Naive thymus-derived CD8-positive, alpha-beta T cell (primary cell): ENCODE measurements around the gene ATAD2B. TPM values are rescaled to one million over a fixed set of nuclear protein-coding genes. Genes with fewer than 3 reads are reported as not detected.

Source experiments
- ATAC-seq, 2 donors: fragments of 150-1000 bp; cut with Tn5 transposase in 1 of 2; sonication (Bioruptor Pico), chemical (Tn5 transposase) in 1 of 2; 1 replicate in 1 of 2; 2 replicates in 1 of 2; pipeline ENCODE4 v1.10.0; 2021; ENCODE audit warnings: mild to moderate bottlenecking in 2 of 2, moderate library complexity in 2 of 2
- POLR2A ChIA-PET: fragments of 350-600 bp; sonication (Branson Sonifier 250); formaldehyde crosslinking; loops from one replicate; lab custom pipeline; 2021; ENCODE audit warnings: antibody characterized with exemption; lab: Charles Lee
- DNase-seq, 10 donors: peaks; one replicate each; pipeline versions ENCODE4 v3.0.0 to v3.0.0-alpha.2; 2020 to 2022
- H3K27ac Mint-ChIP-seq, 10 donors: one replicate each; pipeline ENCODE4 v1.8.0; 2020 to 2022; ENCODE audit warnings: mild to moderate bottlenecking in 10 of 10, mixed read lengths in 10 of 10, moderate library complexity in 4 of 10, inconsistent platforms in 1 of 10
- H3K27me3 Mint-ChIP-seq, 5 donors: one replicate each; pipeline ENCODE4 v1.8.0; 2021 to 2022; ENCODE audit warnings: mixed read lengths in 5 of 5
- H3K36me3 Mint-ChIP-seq, 3 donors: one replicate each; pipeline ENCODE4 v1.8.0; 2020 to 2022; ENCODE audit warnings: mixed read lengths in 3 of 3, mild to moderate bottlenecking in 2 of 3, inconsistent platforms in 1 of 3
- H3K4me1 Mint-ChIP-seq, 4 donors: one replicate each; pipeline ENCODE4 v1.8.0; 2021 to 2022; ENCODE audit warnings: mixed read lengths in 4 of 4
- H3K4me3 Mint-ChIP-seq, 10 donors: one replicate each; pipeline ENCODE4 v1.8.0; 2020 to 2022; ENCODE audit warnings: mild to moderate bottlenecking in 10 of 10, mixed read lengths in 10 of 10, moderate library complexity in 6 of 10, inconsistent platforms in 1 of 10
- H3K9me3 Mint-ChIP-seq, 9 donors: one replicate each; pipeline ENCODE4 v1.8.0; 2020 to 2022; ENCODE audit warnings: mixed read lengths in 9 of 9, mild to moderate bottlenecking in 3 of 9, inconsistent platforms in 1 of 9, moderate library complexity in 1 of 9
- polyA plus RNA-seq, 3 donors: library from polyadenylated mRNA; unstranded; fragments of 300-500 nt; fragmentation: Illumina TruSeq; gene quantifications; one replicate each; pipeline ENCODE4 v1.2.3, GENCODE V29; 2021
- total RNA-seq, 8 experiments: library from RNA in 2 of 8; stranded (reverse) in 2 of 8; gene quantifications; one replicate each; pipeline ENCODE4 v1.2.3 and lab custom pipeline; 2021 to 2026

Gene ATAD2B
- total and polyA plus RNA-seq, 5 experiments from 2014 or later: 7.2 to 41.4 (median 11.4) TPM

- DNase-seq (no peak), ATAC-seq (no peak)
- no peaks in the 10 kb centered on the region for H3K9me3 Mint-ChIP-seq
- H3K4me3 Mint-ChIP-seq: no peak overlapping the region
- peak overlapping the region in 3 of 10 donors; percentile 3 to 7 (median 6) for H3K27ac Mint-ChIP-seq
- H3K36me3 Mint-ChIP-seq: peaks cover 0 to 59% (median 11%) of the 10 kb centered on the region in 3 donors
- H3K4me1 Mint-ChIP-seq: peaks cover 0 to 8% (median 6%) of the 10 kb centered on the region in 4 donors
- no peaks in the 10 kb centered on the region for H3K27me3 Mint-ChIP-seq
- POLR2A ChIA-PET: no interaction called here
These were observed 76.2 kb downstream of the ATAD2B start for GRCh38 chr2:23850564-23851256.

GRCh38 chr2:23844905-23845304, 82.0 kb downstream of the ATAD2B start:
- POLR2A ChIA-PET: no interaction called here
- Mint-ChIP-seq H3K4me3 (no peak overlapping the region), H3K27ac (no peak overlapping the region), H3K27me3 (no peaks in the 10 kb centered on the region), H3K9me3 (peaks cover 0 to 7% (median 4%) of the 10 kb centered on the region in 9 donors), H3K4me1 (peaks cover 4 to 13% (median 8%) of the 10 kb centered on the region in 4 donors), H3K36me3 (peaks cover 14 to 53% (median 33%) of the 10 kb centered on the region in 3 donors)
- DNase-seq (no peak), ATAC-seq (no peak)

- H3K4me3 Mint-ChIP-seq: no peak overlapping the region
- peak overlapping the region in 2 of 10 donors; percentile 15 to 29 for H3K27ac Mint-ChIP-seq
- H3K4me1 Mint-ChIP-seq: peaks cover 4 to 13% (median 8%) of the 10 kb centered on the region in 4 donors
- POLR2A ChIA-PET: no interaction called here
- no peak for DNase-seq
- peaks cover 14 to 54% (median 36%) of the 10 kb centered on the region in 3 donors for H3K36me3 Mint-ChIP-seq
- no peaks in the 10 kb centered on the region for H3K27me3 Mint-ChIP-seq
- peaks cover 0 to 7% (median 4%) of the 10 kb centered on the region in 9 donors for H3K9me3 Mint-ChIP-seq
- ATAC-seq: no peak
These were observed 83.6 kb downstream of the ATAD2B start for GRCh38 chr2:23843051-23843976.

- H3K36me3 Mint-ChIP-seq: peaks cover 14 to 64% (median 33%) of the 10 kb centered on the region in 3 donors
- POLR2A ChIA-PET: no interaction called here
- peaks cover 4 to 13% (median 8%) of the 10 kb centered on the region in 4 donors for H3K4me1 Mint-ChIP-seq
- no peak overlapping the region for H3K4me3 Mint-ChIP-seq
- H3K27me3 Mint-ChIP-seq: no peaks in the 10 kb centered on the region
- H3K9me3 Mint-ChIP-seq: peaks cover 0 to 7% (median 4%) of the 10 kb centered on the region in 9 donors
- no peak for ATAC-seq
- H3K27ac Mint-ChIP-seq: no peak overlapping the region
- DNase-seq: no peak
These were observed 86.9 kb downstream of the ATAD2B start for GRCh38 chr2:23839919-23840578.

- no peak overlapping the region for H3K4me3 Mint-ChIP-seq
- DNase-seq (no peak), ATAC-seq (no peak)
- peaks cover 1 to 8% (median 4%) of the 10 kb centered on the region in 4 donors for H3K4me1 Mint-ChIP-seq
- no peaks in the 10 kb centered on the region for H3K27me3 Mint-ChIP-seq
- POLR2A ChIA-PET: no interaction called here
- no peak overlapping the region for H3K27ac Mint-ChIP-seq
- peaks cover 7 to 54% (median 25%) of the 10 kb centered on the region in 3 donors for H3K36me3 Mint-ChIP-seq
- H3K9me3 Mint-ChIP-seq: peaks cover 0 to 7% (median 0%) of the 10 kb centered on the region in 9 donors
These were observed 87.9 kb downstream of the ATAD2B start for GRCh38 chr2:23838996-23839395.

- ATAC-seq: no peak
- POLR2A ChIA-PET: no interaction called here
- Mint-ChIP-seq H3K27me3 (no peaks in the 10 kb centered on the region), H3K4me1 (peaks cover 1 to 7% (median 4%) of the 10 kb centered on the region in 4 donors), H3K27ac (no peak overlapping the region), H3K4me3 (no peak overlapping the region), H3K9me3 (peaks cover 0 to 7% (median 0%) of the 10 kb centered on the region in 9 donors), H3K36me3 (peaks cover 7 to 57% (median 25%) of the 10 kb centered on the region in 3 donors)
- DNase-seq: no peak
These were observed 88.3 kb downstream of the ATAD2B start for GRCh38 chr2:23838581-23838980.

GRCh38 chr2:23837871-23838270, 89.1 kb downstream of the ATAD2B start:
- H3K4me3 Mint-ChIP-seq: no peak overlapping the region
- peaks cover 0 to 7% (median 0%) of the 10 kb centered on the region in 9 donors for H3K9me3 Mint-ChIP-seq
- peaks cover 7 to 54% (median 22%) of the 10 kb centered on the region in 3 donors for H3K36me3 Mint-ChIP-seq
- DNase-seq (no peak), ATAC-seq (no peak)
- peaks cover 0 to under 1% (median 0%) of the 10 kb centered on the region in 4 donors for H3K4me1 Mint-ChIP-seq
- no peaks in the 10 kb centered on the region for H3K27me3 Mint-ChIP-seq
- POLR2A ChIA-PET: no interaction called here
- no peak overlapping the region for H3K27ac Mint-ChIP-seq

- POLR2A ChIA-PET: no interaction called here
- Mint-ChIP-seq H3K4me3 (no peak overlapping the region), H3K27ac (no peak overlapping the region), H3K4me1 (no peaks in the 10 kb centered on the region), H3K9me3 (peaks cover 0 to 7% (median 0%) of the 10 kb centered on the region in 9 donors), H3K27me3 (no peaks in the 10 kb centered on the region), H3K36me3 (peaks cover 7 to 50% (median 19%) of the 10 kb centered on the region in 3 donors)
- DNase-seq (no peak), ATAC-seq (no peak)
These were observed 89.9 kb downstream of the ATAD2B start for GRCh38 chr2:23836971-23837565.

DNA sequence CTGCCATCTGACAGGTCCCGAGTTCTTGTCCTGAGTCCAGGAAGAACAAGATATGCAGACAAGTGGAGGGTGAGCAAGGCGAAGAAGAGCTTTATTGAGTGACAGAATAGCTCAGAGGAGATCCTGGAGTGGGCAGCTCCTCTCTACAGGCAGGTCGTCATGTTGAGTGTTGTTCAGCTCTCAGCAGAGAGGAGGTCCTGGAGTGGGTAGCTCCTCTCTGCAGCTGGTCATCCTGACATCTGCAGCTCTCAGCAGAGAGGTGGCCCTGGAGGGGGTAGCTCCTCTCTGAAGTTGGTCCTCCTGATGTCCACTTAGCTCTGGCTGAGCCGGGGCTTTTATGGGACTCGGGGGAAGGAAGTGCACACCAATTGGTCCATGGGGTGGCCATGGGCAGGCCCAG, 90.4 kb downstream of the ATAD2B start:
- POLR2A ChIA-PET: no interaction called here
- Mint-ChIP-seq H3K4me3 (no peak overlapping the region), H3K9me3 (peaks cover 0 to 7% (median 0%) of the 10 kb centered on the region in 9 donors), H3K27me3 (no peaks in the 10 kb centered on the region), H3K4me1 (peaks cover 0 to 4% (median 0%) of the 10 kb centered on the region in 4 donors), H3K27ac (no peak overlapping the region), H3K36me3 (peaks cover 7 to 49% (median 14%) of the 10 kb centered on the region in 3 donors)
- no peak for ATAC-seq
- no peak for DNase-seq

DNA sequence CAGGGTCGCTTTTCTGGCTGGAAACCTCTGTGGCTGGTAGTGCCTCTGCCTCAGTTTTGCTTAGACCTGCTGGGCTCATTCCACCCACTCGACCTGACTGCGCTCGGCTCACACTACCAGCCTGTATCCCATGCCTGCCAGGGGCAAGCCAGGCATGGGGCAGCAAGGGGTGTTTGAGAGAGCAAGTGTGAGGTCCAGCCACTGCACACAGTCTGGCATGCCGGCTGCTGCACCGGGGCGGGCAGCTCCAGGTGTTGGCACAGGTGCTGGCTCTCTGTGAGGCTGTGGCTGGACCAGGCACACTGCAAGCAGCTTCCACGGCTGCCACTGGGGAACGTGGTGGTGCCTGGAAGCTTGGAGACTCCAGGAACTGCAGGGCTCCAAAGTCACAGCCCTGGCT, 90.9 kb downstream of the ATAD2B start:
- Mint-ChIP-seq H3K4me3 (no peak overlapping the region), H3K9me3 (peaks cover 0 to 7% (median 0%) of the 10 kb centered on the region in 9 donors), H3K36me3 (peaks cover 7 to 46% (median 11%) of the 10 kb centered on the region in 3 donors), H3K4me1 (peaks cover 0 to 6% (median 0%) of the 10 kb centered on the region in 4 donors), H3K27ac (peak overlapping the region in 1 of 10 donors; percentile 46), H3K27me3 (no peaks in the 10 kb centered on the region)
- DNase-seq: no peak
- ATAC-seq: no peak
- POLR2A ChIA-PET: interaction anchor here (0.5 kb wide), 1 partner anchor 91 kb away, joined by 3 read pairs; no protein-coding TSS in a partner anchor

GRCh38 chr2:23835423-23835822, 91.5 kb downstream of the ATAD2B start:
- H3K9me3 Mint-ChIP-seq: peaks cover 0 to 4% (median 0%) of the 10 kb centered on the region in 9 donors
- H3K27ac Mint-ChIP-seq: peak overlapping the region in 2 of 10 donors; percentile 31 to 34
- peaks cover 4 to 42% (median 8%) of the 10 kb centered on the region in 3 donors for H3K36me3 Mint-ChIP-seq
- DNase-seq (no peak), ATAC-seq (no peak)
- no peak overlapping the region for H3K4me3 Mint-ChIP-seq
- H3K27me3 Mint-ChIP-seq: no peaks in the 10 kb centered on the region
- H3K4me1 Mint-ChIP-seq: peaks cover 0 to 6% (median 0%) of the 10 kb centered on the region in 4 donors
- POLR2A ChIA-PET: interaction anchor here (0.5 kb wide), 1 partner anchor 92 kb away, joined by 3 read pairs; no protein-coding TSS in a partner anchor

GRCh38 chr2:23828986-23829385, 97.9 kb downstream of the ATAD2B start:
- H3K27ac Mint-ChIP-seq: peak overlapping the region in 3 of 10 donors; percentile 51 to 69 (median 59)
- ATAC-seq (no peak), DNase-seq (no peak)

More at GRCh38 chr2:23828986-23829385, 97.9 kb downstream of the ATAD2B start:
- Mint-ChIP-seq H3K27me3 (no peaks in the 10 kb centered on the region), H3K36me3 (peaks cover 0 to 43% (median 0%) of the 10 kb centered on the region in 3 donors), H3K9me3 (no peaks in the 10 kb centered on the region), H3K4me1 (peaks cover 0 to 6% (median 0%) of the 10 kb centered on the region in 4 donors), H3K4me3 (no peak overlapping the region)
- POLR2A ChIA-PET: no interaction called here
